Activated naive CD4-positive, alpha-beta T cell treated with Interleukin-2 at 50 U/mL for 16 hours (primary cell): ENCODE measurements around the gene HIBADH.

Source experiments
- DNase-seq: peaks from one replicate; pipeline ENCODE4 v3.0.0-alpha.2; 2020

HIBADH gene

GRCh38 chr7:27662490-27663205 lies at the start of gene HIBADH:
TSS of gene HIBADH (minus strand) at chr7:27662883. CDS start at chr7:27662788, 95 bp downstream.
- peak; percentile 96 for DNase-seq

GRCh38 chr7:27712217-27712616 lies 49.5 kb upstream of the HIBADH start:
- DNase-seq: no peak

GRCh38 chr7:27709137-27710075 lies 46.7 kb upstream of the HIBADH start:
- DNase-seq: no peak

- no peak for DNase-seq
Observed at GRCh38 chr7:27708485-27708884, 45.8 kb upstream of the HIBADH start.

GRCh38 chr7:27705200-27705594 lies 42.5 kb upstream of the HIBADH start:
- DNase-seq: no peak

GRCh38 chr7:27704422-27705199 lies 41.9 kb upstream of the HIBADH start:
- no peak for DNase-seq

- DNase-seq: no peak
Observed at GRCh38 chr7:27703181-27703580, 40.5 kb upstream of the HIBADH start.

- no peak for DNase-seq
Observed at GRCh38 chr7:27700501-27700900, 37.8 kb upstream of the HIBADH start.

GRCh38 chr7:27699751-27700150 lies 37.1 kb upstream of the HIBADH start:
- no peak for DNase-seq

- no peak for DNase-seq
Observed at GRCh38 chr7:27697861-27698430, 35.3 kb upstream of the HIBADH start.

GRCh38 chr7:27695096-27695495 lies 32.4 kb upstream of the HIBADH start:
- DNase-seq: no peak

- DNase-seq: no peak
Observed at GRCh38 chr7:27693794-27694193, 31.1 kb upstream of the HIBADH start.

- DNase-seq: no peak
Observed at GRCh38 chr7:27690649-27691048, 28.0 kb upstream of the HIBADH start.

GRCh38 chr7:27689591-27690164 lies 27.0 kb upstream of the HIBADH start:
- DNase-seq: no peak

GRCh38 chr7:27689150-27689549 lies 26.5 kb upstream of the HIBADH start:
- DNase-seq: no peak

GRCh38 chr7:27688646-27689045 lies 26.0 kb upstream of the HIBADH start:
- DNase-seq: no peak

- DNase-seq: no peak
Observed at GRCh38 chr7:27688056-27688455, 25.4 kb upstream of the HIBADH start.

- DNase-seq: no peak
Observed at GRCh38 chr7:27686315-27686714, 23.6 kb upstream of the HIBADH start.

GRCh38 chr7:27685893-27686292 lies 23.2 kb upstream of the HIBADH start:
- no peak for DNase-seq

- no peak for DNase-seq
Observed at GRCh38 chr7:27685209-27685608, 22.5 kb upstream of the HIBADH start.

- no peak for DNase-seq
Observed at GRCh38 chr7:27684491-27684890, 21.8 kb upstream of the HIBADH start.

GRCh38 chr7:27680610-27681009 lies 17.9 kb upstream of the HIBADH start:
- no peak for DNase-seq
